Activated CD8-positive, alpha-beta T cell treated with anti-CD3 and anti-CD28 coated beads for 36 hours (primary cell): ENCODE results near the gene GCC1. TPM values are rescaled to one million over a fixed set of nuclear protein-coding genes. Genes with fewer than 3 reads are reported as not detected.

Source experiments
- ATAC-seq: fragments of 200-7000 bp; cut with Tn5 transposase; one replicate; pipeline ENCODE4 v1.10.0; 2021; ENCODE audit warnings: mild to moderate bottlenecking, moderate library complexity
- CTCF ChIA-PET: fragments of 350-600 bp; sonication (Branson Sonifier 250); formaldehyde crosslinking; loops from one replicate; lab custom pipeline; 2021; ENCODE audit warnings: antibody characterized with exemption; lab: Charles Lee
- POLR2A ChIA-PET: fragments of 350-600 bp; sonication (Branson Sonifier 250); formaldehyde crosslinking; loops from one replicate; lab custom pipeline; 2021; ENCODE audit warnings: antibody characterized with exemption; lab: Charles Lee
- DNase-seq: peaks from one replicate; pipeline ENCODE4 v3.0.0-alpha.2; 2020
- H3K27ac Mint-ChIP-seq: one replicate; pipeline ENCODE4 v1.8.0; 2021; ENCODE audit warnings: mild to moderate bottlenecking, mixed read lengths
- H3K27me3 Mint-ChIP-seq: one replicate; pipeline ENCODE4 v1.8.0; 2021; ENCODE audit warnings: mixed read lengths
- H3K36me3 Mint-ChIP-seq: one replicate; pipeline ENCODE4 v1.8.0; 2021; ENCODE audit warnings: low read depth, mixed read lengths
- H3K4me1 Mint-ChIP-seq: one replicate; pipeline ENCODE4 v1.8.0; 2021; ENCODE audit warnings: low read depth, mixed read lengths
- H3K4me3 Mint-ChIP-seq: one replicate; pipeline ENCODE4 v1.8.0; 2021; ENCODE audit warnings: mild to moderate bottlenecking, moderate library complexity, mixed read lengths
- H3K9me3 Mint-ChIP-seq: one replicate; pipeline ENCODE4 v1.8.0; 2021; ENCODE audit warnings: mixed read lengths
- intact Hi-C: fragments of 100-400 bp; cut with micrococcal nuclease; formaldehyde crosslinking; loops from one replicate; pipeline ENCODE4 v1.10.0; 2022
- total RNA-seq, 2 experiments: library from RNA; stranded (reverse); gene quantifications; one replicate each; pipeline ENCODE4 v1.2.3, GENCODE V29; 2021
- TF ChIP-seq, protein P1 (sequence below): fragments of 200-600 bp; IDR thresholded peaks from one replicate; pipeline ENCODE4 v1.8.0; 2022; ENCODE audit warnings: antibody characterized with exemption, mild to moderate bottlenecking

Gene GCC1, protein sequence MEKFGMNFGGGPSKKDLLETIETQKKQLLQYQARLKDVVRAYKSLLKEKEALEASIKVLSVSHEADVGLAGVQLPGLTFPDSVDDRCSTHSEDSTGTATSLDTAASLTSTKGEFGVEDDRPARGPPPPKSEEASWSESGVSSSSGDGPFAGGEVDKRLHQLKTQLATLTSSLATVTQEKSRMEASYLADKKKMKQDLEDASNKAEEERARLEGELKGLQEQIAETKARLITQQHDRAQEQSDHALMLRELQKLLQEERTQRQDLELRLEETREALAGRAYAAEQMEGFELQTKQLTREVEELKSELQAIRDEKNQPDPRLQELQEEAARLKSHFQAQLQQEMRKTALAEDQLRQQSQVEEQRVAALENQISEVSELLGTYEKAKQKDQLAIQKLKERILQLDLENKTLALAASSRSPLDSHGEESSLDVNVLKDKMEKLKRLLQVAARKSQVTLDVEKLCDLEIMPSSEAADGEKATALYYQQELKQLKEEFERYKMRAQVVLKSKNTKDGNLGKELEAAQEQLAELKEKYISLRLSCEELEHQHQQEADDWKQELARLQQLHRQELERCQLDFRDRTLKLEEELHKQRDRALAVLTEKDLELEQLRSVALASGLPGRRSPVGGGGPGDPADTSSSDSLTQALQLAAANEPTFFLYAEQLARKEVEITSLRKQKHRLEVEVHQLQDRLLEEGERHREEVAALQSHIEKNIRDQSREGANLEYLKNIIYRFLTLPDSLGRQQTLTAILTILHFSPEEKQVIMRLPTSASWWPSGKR
- 10 to 100 TPM; 12.4 to 12.5 TPM for total RNA-seq

GRCh38 chr7:127585044-127585953 lies at the start of gene GCC1:
Gene GCC1, minus strand, starts transcription at chr7:127585596. Its CDS starts 414 bp downstream, at chr7:127585182.
- Mint-ChIP-seq H3K27ac (peak within 1 kb of the TSS; percentile 87), H3K4me3 (peak within 1 kb of the TSS; percentile 87), H3K27me3 (no peaks in the 10 kb centered on the region), H3K4me1 (peaks cover 59% of the 10 kb centered on the region), H3K36me3 (peaks cover 22% of the 10 kb centered on the region), H3K9me3 (no peaks in the 10 kb centered on the region)
- intact Hi-C loops = no loop called here
- ChIA-PET POLR2A (interaction anchor here (1.0 to 1.9 kb wide), 4 partner anchors 53 to 193 kb away, joined by 3 to 11 read pairs (median 4); partner anchors contain the start of gene SND1), CTCF (interaction anchor here (0.6 to 2.5 kb wide), 7 partner anchors 20 to 624 kb away, joined by 3 to 10 read pairs (median 3); no protein-coding TSS in a partner anchor)
- ATAC-seq = peak; percentile 86
- TF ChIP-seq, protein P1, sequence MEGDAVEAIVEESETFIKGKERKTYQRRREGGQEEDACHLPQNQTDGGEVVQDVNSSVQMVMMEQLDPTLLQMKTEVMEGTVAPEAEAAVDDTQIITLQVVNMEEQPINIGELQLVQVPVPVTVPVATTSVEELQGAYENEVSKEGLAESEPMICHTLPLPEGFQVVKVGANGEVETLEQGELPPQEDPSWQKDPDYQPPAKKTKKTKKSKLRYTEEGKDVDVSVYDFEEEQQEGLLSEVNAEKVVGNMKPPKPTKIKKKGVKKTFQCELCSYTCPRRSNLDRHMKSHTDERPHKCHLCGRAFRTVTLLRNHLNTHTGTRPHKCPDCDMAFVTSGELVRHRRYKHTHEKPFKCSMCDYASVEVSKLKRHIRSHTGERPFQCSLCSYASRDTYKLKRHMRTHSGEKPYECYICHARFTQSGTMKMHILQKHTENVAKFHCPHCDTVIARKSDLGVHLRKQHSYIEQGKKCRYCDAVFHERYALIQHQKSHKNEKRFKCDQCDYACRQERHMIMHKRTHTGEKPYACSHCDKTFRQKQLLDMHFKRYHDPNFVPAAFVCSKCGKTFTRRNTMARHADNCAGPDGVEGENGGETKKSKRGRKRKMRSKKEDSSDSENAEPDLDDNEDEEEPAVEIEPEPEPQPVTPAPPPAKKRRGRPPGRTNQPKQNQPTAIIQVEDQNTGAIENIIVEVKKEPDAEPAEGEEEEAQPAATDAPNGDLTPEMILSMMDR = no peak
- peak; percentile 95 for DNase-seq

DNA sequence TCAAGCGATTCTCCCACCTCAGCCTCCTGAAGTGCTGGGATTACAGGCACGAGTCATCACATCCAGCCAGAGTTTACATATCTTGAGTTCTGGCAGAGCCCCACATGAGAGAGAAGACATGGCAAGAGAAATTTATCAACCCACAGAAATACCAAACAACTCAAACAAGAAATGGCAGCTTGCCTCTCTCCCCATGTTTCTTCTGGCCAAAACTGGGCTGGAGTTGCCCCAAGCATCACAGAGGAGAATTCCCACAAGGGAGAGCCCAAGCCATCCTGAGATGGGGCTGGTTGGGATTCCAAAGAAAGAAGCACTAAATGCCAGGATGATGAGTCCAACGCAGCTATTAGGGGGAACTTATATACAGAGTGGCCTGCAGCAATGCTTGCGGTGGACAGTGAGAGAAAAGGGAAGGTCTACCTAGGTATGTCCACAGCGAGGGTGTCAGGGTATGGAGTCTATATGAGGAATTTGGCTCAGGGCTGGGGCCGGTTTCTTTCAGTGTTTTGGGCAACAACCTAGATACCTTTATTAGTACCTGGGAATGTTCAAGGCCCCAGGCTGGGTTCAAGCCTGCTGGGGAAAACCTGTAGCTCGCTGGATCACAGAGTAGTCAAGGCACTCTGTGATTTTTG lies 47.0 kb upstream of the GCC1 start:
- CTCF ChIA-PET = no interaction called here

GRCh38 chr7:127629268-127629854 lies 44.0 kb upstream of the GCC1 start:
- Mint-ChIP-seq H3K9me3 (no peaks in the 10 kb centered on the region), H3K4me3 (no peak overlapping the region), H3K27me3 (peaks cover 20% of the 10 kb centered on the region), H3K27ac (no peak overlapping the region), H3K36me3 (no peaks in the 10 kb centered on the region), H3K4me1 (no peaks in the 10 kb centered on the region)
- TF ChIP-seq, protein P1 = peak; percentile 69
- CTCF ChIA-PET = interaction anchor here (0.6 to 2.3 kb wide), 10 partner anchors 8 to 48 kb away, joined by 3 to 10 read pairs (median 4); partner anchors contain the start of genes FSCN3 and PAX4
- POLR2A ChIA-PET = no interaction called here
- intact Hi-C loops = no loop called here
- ATAC-seq (peak; percentile 83), DNase-seq (peak; percentile 59)

More for the DNA sequence above, 47.0 kb upstream of the GCC1 start:
- POLR2A ChIA-PET = no interaction called here
- DNase-seq (no peak), ATAC-seq (no peak)
- Mint-ChIP-seq H3K27ac (no peak overlapping the region), H3K4me1 (peaks cover 6% of the 10 kb centered on the region), H3K27me3 (peaks cover 19% of the 10 kb centered on the region), H3K9me3 (no peaks in the 10 kb centered on the region), H3K4me3 (no peak overlapping the region), H3K36me3 (no peaks in the 10 kb centered on the region)
- intact Hi-C loops = no loop called here
- TF ChIP-seq, protein P1 = no peak

- Mint-ChIP-seq H3K36me3 (no peaks in the 10 kb centered on the region), H3K27ac (no peak overlapping the region)
- CTCF ChIA-PET = interaction anchor here (0.6 to 2.3 kb wide), 11 partner anchors 9 to 50 kb away, joined by 3 to 10 read pairs (median 4); partner anchors contain the start of genes FSCN3 and PAX4
These were observed 43.0 kb upstream of the GCC1 start for GRCh38 chr7:127628445-127628844.

More at GRCh38 chr7:127628445-127628844, 43.0 kb upstream of the GCC1 start:
- no peaks in the 10 kb centered on the region for H3K9me3 Mint-ChIP-seq
- no peaks in the 10 kb centered on the region for H3K4me1 Mint-ChIP-seq
- POLR2A ChIA-PET = no interaction called here
- ATAC-seq = no peak
- H3K4me3 Mint-ChIP-seq = no peak overlapping the region
- TF ChIP-seq, protein P1 = no peak
- H3K27me3 Mint-ChIP-seq = peaks cover 15% of the 10 kb centered on the region
- no peak for DNase-seq
- intact Hi-C loops = no loop called here
